GM23338 (cell line): ENCODE data around the gene ROBO1.

Source experiments
- CREB1 ChIP-seq: fragments of 250-450 bp; sonication (Bioruptor Pico); IDR thresholded peaks from 2 replicates; pipeline ENCODE4 v1.5.0; 2020; ENCODE audit warnings: low read depth, mild to moderate bottlenecking, moderate library complexity
- CTCF ChIP-seq, 2 experiments: fragments of 200-600 bp in 1 of 2; sonication (generic) in 1 of 2; conservative IDR thresholded peaks; 2 replicates each; pipeline versions ENCODE4 v1.5.1 to v1.6.1; 2016 to 2017; ENCODE audit warnings: antibody characterized with exemption in 2 of 2, low read depth in 2 of 2, mild to moderate bottlenecking in 2 of 2, moderate library complexity in 1 of 2
- EZH2 ChIP-seq: fragments of 200-600 bp; sonication (generic); IDR thresholded peaks from one replicate; pipeline ENCODE4 v1.8.0; 2017; ENCODE audit warnings: antibody characterized with exemption, mild to moderate bottlenecking, low read depth; ENCODE audit not compliant: unreplicated experiment
- EZH2phosphoT487 ChIP-seq: fragments of 200-600 bp; sonication (generic); IDR thresholded peaks from one replicate; pipeline ENCODE4 v1.8.1; 2018; ENCODE audit warnings: antibody characterized with exemption; ENCODE audit not compliant: unreplicated experiment
- JUNB ChIP-seq: IDR thresholded peaks from one replicate; pipeline ENCODE4 v1.6.1; 2016; ENCODE audit warnings: antibody characterized with exemption; ENCODE audit not compliant: unreplicated experiment
- POLR2AphosphoS5 ChIP-seq: IDR thresholded peaks from 2 replicates; pipeline ENCODE4 v1.6.1; 2016; ENCODE audit warnings: antibody characterized with exemption, low read depth
- TF ChIP-seq, protein P1 (sequence below): IDR thresholded peaks from one replicate; pipeline ENCODE4 v1.6.1; 2018; ENCODE audit warnings: antibody characterized with exemption; ENCODE audit not compliant: unreplicated experiment
- TF ChIP-seq, protein P2 (sequence below): IDR thresholded peaks from 2 replicates; pipeline ENCODE4 v1.6.1; 2016; ENCODE audit warnings: antibody characterized with exemption

DNA sequence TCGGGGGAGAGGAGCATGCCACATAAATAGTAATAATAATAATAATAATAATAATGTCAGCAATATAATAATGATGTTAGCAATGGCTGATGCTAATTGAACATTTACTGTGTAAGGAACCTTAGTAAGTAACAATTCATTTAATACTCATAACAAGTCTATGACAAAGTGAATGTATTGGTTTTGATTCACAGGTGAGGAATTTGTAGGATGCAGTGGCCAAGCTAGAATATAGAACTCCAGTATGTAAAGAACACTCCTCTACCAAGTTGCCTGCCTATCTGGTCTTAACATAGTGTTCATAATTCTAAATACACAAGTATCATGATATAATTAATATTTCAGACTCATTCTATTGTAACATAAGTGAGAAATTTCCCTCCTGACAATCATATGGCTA lies 1016.5 kb downstream of the ROBO1 start:
- no peak for TF ChIP-seq CTCF (conservative IDR thresholded peaks at IDR 0.05; ENCODE audit: low read depth in 2 of 2)
- no peak for TF ChIP-seq POLR2AphosphoS5
- no peak for TF ChIP-seq EZH2
- TF ChIP-seq CREB1, result no peak
- no peak for TF ChIP-seq EZH2phosphoT487
- TF ChIP-seq, protein P1, sequence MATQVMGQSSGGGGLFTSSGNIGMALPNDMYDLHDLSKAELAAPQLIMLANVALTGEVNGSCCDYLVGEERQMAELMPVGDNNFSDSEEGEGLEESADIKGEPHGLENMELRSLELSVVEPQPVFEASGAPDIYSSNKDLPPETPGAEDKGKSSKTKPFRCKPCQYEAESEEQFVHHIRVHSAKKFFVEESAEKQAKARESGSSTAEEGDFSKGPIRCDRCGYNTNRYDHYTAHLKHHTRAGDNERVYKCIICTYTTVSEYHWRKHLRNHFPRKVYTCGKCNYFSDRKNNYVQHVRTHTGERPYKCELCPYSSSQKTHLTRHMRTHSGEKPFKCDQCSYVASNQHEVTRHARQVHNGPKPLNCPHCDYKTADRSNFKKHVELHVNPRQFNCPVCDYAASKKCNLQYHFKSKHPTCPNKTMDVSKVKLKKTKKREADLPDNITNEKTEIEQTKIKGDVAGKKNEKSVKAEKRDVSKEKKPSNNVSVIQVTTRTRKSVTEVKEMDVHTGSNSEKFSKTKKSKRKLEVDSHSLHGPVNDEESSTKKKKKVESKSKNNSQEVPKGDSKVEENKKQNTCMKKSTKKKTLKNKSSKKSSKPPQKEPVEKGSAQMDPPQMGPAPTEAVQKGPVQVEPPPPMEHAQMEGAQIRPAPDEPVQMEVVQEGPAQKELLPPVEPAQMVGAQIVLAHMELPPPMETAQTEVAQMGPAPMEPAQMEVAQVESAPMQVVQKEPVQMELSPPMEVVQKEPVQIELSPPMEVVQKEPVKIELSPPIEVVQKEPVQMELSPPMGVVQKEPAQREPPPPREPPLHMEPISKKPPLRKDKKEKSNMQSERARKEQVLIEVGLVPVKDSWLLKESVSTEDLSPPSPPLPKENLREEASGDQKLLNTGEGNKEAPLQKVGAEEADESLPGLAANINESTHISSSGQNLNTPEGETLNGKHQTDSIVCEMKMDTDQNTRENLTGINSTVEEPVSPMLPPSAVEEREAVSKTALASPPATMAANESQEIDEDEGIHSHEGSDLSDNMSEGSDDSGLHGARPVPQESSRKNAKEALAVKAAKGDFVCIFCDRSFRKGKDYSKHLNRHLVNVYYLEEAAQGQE, result no peak
- no peak for TF ChIP-seq JUNB
- TF ChIP-seq, protein P2, sequence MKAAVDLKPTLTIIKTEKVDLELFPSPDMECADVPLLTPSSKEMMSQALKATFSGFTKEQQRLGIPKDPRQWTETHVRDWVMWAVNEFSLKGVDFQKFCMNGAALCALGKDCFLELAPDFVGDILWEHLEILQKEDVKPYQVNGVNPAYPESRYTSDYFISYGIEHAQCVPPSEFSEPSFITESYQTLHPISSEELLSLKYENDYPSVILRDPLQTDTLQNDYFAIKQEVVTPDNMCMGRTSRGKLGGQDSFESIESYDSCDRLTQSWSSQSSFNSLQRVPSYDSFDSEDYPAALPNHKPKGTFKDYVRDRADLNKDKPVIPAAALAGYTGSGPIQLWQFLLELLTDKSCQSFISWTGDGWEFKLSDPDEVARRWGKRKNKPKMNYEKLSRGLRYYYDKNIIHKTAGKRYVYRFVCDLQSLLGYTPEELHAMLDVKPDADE, result no peak
